ELF-1 (cell line): ENCODE data around the gene RAD51.
"Not testable (repeated sequence)": the region's sequence is repeated elsewhere in the genome, so short reads cannot be mapped to it uniquely, and the experiment has no call there.

Experiments
- DNase-seq: peaks from one replicate; pipeline ENCODE4 v3.0.0-alpha.2; 2016; ENCODE audit warnings: low read depth, low spot score

The RAD51 gene

DNA sequence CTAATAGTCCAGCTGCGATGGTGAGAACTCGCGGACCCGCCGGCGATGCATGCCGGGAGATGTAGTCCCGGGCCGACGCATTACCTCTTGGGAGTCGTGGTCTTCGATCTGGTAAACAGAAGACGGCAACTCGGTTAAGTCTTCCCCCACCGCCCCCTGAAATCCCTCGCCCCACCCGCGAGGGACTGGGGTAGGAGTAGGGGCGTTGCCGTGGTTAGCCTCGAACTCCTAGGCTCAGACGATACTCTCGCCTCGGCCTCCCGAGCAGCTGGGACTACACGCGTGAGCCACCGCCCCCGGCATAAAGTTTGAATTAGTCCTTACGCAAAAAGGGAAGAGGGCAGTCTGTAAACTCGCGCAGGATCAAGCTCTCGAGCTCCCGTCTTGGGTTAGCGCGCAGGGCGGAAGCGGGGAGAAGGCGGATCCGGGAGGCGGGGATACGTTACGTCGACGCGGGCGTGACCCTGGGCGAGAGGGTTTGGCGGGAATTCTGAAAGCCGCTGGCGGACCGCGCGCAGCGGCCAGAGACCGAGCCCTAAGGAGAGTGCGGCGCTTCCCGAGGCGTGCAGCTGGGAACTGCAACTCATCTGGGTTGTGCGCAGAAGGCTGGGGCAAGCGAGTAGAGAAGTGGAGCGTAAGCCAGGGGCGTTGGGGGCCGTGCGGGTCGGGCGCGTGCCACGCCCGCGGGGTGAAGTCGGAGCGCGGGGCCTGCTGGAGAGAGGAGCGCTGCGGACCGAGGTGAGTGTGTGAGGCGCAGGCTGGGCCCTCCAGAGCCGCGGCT, at the start of gene RAD51:
RAD51 (plus strand) TSS at position 487 of the 781 bp plus-strand sequence. CDS start 3,585 bp downstream, outside the sequence.
- DNase-seq: peak; percentile 95

DNA sequence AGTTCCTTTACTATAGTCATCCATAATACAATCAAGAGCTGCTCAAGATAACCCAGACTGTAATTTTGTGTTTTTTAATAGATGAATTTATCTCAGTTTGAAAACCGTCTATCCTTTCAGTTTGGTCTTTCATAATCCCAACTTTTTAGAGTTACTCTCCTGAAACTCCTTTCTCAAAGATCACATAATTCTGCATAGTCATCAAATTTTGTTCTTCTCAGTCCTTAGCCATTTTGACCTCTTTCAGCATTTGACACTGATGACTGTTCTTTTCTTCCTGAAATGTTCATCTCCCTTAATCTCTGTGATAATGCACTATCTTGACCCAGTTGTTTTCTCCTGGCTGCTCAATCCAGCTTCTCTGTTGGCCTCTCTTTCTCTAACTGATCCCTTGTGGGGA, 47.5 kb upstream of the RAD51 start:
- no peak for DNase-seq

DNA sequence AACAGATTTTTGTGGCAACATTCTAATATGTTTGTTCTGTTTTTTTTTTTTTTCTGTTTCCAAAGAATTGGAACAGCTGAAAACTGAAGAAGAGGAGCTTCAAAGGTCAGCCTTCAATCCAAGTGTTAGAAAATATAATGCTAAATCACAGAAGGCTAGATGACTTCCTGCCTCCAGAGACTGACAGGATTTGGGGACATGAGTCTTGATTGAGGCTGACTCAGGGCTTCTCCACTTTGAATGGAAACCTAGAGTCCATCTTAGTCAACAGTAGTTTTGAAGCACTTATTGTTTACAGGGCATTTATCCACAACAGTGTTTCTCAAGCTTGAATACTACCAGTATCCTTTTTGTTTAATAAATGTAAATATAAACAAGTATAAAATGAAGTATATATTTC, 44.5 kb upstream of the RAD51 start:
- DNase-seq: no peak

DNA sequence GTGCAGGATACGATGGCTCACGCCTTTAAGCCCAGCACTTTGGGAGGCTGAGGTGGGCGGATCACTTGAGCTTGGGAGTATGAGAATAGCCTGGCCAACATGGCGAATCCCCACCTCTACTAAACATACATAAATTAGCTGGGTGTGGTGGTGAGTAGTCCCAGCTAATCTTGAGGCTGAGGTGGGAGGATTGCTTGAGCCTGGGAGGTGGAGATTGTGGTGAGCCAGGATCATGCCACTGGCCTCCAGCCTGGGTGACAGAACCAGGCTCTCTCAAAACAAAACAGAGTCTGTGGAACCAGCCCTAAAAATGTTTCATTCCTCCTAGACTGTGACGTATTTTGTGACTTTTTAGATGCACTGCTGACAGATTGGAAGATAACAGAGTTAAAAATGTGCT, 34.3 kb upstream of the RAD51 start:
- no peak for DNase-seq

DNA sequence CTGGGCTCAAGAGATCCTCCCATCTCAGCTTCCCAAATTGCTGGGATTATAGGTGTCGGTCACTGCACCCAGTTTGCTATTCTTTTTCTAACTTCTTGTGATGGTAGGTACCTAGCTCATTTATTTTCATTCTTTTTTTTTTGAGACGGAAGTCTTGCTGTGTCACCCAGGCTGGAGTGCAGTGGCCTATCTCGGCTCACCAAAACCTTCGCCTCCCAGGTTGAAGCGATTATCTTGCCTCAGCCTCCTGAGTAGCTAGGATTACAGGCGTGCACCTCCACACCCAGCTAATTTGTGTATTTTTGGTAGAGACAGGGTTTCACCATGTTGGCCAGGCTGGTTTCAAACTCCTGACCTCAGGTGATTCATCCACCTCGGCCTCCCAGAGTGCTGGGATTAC, 30.1 kb upstream of the RAD51 start:
- no peak for DNase-seq

DNA sequence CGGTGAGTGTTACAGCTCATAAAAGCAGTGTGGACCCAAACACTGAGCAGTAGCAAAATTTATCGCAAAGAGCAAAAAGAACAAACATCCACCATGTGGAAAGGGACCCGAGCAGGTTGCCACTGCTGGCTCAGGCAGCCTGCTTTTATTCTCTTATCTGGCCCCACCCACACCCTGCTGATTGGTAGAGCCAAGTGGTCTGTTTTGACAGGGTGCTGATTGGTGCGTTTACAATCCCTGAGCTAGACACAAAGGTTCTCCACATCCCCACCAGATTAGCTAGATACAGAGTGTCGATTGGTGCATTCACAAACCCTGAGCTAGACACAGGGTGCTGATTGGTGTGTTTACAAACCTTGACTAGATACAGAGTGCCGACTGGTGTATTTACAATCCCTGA, 18.7 kb upstream of the RAD51 start:
- not testable (repeated sequence) for DNase-seq

DNA sequence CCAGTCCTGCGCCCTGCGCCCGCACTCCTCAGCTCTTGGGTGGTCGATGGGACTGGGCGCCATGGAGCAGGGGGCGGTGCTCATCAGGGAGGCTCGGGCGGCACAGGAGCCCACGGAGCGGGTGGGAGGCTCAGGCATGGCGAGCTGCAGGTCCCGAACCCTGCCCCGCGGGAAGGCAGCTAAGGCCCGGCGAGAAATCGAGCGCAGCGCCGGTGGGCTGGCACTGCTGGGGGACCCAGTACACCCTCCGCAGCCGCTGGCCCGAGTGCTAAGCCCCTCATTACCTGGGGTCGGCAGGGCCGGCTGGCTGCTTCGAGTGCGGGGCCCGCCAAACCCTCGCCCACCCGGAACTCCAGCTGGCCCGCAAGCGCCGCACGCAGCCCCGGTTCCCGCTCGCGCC, 18.1 kb upstream of the RAD51 start:
- not testable (repeated sequence) for DNase-seq

DNA sequence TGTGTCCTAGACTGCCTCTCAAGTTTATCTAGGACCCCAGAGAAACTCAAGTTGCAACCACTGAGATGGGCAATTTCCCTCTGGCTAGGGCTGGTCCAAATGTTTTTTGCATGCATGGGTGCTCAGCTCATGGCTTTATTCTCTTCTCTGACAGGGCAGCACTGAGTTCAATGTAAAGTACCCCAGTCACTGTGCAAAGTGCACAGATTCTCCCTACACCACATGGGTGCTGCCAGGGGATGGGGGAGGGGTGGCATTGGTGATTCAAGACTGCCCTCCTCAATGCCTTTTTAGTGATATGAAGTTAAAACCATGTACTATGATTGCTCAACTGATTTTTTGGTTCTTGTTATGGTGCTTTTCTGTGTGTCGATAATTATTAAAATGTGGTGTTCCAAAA, 14.8 kb upstream of the RAD51 start:
- no peak for DNase-seq

DNA sequence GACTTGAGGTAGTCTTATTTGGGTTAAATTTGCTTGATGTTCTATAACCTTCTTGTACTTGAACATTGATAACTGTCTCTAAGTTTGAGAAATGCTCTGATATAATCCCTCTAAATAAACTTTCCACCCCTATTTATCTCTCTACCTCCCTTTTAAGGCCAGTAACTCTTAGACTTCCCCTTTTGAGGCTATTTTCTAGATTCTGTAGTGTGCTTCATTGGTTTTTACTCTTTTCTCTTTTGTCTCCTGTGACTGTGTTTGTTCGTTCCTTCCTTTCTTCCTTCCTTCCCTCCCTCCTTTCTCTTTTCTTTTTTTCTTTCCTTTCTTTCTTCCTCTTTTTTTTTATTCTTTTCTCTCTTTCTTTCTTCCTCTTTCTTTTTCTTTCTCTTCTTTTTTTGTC, 14.0 kb upstream of the RAD51 start:
- not testable (repeated sequence) for DNase-seq

DNA sequence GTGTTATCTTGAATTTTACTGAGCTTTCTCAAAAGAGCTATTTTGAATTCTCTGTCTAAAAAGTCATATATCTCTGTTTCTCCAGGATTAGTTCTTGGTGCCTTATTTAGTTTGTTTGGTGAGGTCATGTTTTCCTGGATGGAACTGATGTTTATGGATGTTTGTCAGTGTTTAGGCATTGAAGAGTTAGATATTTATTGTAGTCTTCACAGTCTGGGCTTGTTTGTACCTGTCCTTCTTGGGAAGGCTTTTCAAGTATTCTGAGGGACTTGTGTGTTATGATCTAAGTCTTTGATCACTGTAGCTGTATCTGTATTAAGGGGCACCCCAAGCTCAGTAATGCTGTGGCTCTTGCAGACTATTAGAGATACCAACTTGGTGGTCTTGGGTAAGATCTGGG, 10.6 kb upstream of the RAD51 start:
- DNase-seq: no peak

DNA sequence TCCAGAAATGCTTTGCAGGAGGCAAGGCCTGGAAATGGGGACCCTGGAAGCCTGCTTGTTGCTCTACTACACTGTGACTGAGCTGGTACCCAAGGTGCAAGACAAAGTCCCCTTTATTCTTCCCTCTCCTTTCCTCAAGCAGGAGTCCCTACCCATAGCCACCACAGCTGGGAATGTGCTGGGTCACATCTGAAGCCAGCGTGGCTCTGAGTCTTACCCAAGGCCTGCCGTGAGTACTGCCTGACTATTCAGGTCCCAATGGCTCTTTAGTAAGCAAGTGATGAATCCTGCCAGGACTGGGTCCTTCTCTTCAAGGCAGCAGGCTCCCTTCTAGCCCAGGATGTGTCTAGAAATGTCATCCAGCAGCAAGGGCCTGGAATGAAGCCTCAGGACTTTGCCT, 9.6 kb upstream of the RAD51 start:
- no peak for DNase-seq

DNA sequence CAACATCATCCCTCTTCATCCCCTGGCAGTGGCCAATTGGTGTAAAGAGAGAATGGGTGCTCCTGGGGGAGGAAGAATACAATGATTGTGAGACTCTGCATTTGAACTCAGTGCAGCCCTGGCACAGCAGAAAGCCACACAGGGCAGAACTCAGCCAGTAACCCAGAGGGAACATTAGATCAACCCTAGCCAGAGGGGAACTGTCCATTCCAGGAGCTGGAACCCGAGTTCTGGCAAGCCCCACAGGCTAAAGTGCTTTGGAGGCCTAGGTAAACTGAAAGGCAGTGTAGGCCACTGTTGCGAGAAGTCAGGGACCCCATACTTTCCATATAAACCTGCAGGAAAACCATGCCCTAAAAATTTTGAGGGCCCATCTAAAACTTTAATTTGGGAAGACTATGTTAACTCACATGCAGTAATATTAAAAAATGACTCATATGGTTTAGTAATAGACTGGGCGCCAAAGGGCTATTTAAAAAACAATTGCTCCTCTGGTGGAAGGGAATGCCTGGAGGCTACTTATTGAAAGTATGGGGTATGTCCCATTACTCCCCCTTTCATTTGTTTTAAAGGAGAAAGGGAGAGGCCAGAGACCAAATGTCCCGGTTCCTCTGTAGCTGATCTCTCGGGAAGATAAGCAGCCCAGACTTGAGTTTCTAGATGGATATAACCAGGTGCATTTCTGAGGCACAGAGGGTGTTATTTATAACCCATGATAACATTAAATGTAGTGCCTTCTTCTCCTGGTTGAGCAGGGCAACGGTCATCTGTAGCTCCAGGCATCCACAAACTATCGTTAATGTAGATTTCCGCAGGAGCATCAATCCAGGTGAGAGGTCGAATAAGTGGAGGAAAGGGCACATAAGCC, 5.8 kb upstream of the RAD51 start:
- peak; percentile 21 for DNase-seq

DNA sequence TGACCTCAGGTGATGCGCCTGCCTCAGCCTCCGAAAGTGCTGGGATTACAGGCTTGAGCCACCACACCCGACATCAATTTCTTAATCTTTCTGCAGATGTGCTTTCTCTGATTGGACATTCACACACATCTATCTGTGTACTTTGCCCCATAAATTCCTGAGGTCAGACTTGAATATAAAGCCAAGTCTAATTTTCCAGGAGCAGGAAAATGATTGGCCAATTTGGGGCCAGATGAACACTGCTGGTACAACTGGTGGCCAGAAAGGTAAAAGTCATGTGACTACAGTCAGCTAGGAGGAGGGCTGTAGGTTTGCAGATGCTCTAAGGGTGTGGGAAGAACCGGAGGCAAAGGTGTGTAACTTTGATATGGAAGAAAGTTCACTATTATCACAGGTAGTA, 3.2 kb upstream of the RAD51 start:
- no peak for DNase-seq

DNA sequence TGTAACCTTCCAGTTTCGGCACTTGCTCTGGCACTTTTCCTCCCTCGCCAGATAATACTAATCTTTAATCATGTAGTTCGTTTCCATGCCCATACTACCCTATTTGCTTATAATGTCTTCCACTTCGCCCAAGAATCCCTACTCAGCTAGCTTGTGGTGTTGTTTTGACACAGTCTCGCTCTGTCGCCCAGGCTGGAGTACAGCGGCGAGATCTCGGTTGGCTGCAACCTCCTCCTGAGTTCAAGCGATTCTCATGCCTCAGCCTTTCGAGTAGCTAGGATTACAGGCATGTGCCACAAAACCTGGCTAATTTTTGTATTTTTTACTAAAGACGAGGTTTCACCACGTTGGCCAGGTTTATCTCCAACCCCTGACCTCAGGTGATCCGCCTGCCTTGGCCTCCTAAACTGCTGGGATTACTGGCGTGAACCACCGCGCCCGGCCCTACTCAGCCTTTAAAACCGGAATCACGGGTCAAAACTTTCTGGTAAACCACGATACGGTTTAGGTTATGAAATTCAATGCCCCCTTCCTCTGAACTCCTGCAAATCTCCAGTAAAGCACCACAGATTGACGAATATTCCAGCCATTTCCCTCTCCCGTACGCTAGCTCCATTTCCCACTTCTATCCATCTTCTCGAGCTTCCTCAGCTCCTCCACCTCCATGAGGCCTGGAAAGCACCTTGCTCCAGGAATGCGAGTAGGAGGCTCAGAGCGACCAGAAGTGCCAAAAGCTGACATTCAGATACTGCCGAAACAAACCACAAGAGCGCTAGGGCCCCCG, 878 bp upstream of the RAD51 start:
- peak; percentile 15 for DNase-seq

DNA sequence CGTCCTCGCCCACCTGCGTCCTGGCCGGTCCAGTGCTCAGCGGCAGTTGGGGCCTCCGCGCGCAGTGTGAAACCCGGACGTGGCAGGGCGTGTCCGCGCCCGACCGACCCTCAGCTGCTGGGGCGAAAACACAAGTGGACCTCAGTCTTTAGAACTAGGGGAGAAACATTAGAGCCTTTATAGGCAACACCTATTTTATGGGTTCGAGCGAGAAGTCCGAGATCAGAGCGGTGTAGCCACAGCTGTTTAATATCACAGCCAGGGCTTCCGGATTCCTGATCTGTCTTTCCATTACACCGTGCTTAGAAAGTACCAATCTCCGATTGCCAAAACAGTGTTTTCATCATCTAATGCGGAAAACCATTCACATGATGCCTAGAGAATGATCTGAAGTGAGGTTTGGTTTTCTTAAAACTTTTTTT, 506 bp downstream of the RAD51 start:
- no peak for DNase-seq

DNA sequence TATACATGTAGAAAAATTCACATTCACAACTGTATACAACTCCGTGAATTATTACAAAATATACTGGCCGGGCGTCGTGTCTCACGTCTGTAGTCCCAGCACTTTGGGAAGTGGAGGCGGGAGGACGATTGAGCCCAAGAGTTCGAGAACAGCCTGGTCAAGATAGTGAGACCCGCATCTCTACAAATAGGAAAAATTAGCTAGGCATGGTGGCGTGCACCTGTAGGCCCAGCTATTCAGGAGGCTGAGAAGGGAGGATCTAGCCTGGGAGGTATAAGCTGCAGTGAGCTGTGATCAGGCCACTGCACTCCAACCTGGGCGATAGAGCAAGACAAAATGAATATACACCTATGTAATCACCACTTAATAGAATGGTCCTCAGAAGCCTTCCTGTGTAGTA, 1.3 kb downstream of the RAD51 start:
- DNase-seq: no peak

DNA sequence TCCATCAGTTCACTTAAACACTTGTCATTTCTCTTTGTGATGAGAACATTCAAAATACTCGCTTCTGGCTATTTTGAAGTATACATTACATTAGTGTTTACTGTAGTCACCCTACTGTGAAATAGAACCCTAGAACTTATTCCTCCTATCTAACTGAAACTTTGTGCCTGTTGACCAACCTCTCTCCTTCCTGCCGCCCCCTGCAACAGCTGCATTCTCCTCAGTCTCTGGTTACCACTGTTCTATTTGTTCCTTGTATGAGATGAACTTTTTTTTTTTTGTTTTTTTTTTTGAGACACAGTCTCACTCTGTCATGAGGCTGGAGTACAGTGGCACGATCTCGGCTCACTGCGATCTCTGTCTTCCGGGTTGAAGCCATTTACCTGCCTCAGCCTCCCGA, 2.9 kb downstream of the RAD51 start:
- DNase-seq: no peak

DNA sequence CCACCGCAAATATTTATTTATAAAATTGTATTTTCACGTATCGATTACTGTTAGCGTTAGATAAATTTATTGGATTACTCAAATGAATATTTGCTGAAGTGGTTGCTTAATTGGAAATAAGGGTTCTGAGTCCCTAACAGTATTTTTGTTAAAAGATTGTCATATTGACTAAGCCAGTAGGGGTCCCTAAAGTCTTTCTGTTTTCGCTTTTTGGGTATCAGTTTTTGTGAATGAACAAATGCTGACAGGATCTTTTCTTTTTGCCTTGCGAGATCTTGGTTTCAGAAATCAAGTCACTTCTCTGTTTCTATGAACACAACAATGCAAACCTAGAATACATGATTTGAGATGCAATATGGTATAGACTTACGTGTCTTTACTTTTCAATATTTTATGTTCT, 7.1 kb downstream of the RAD51 start:
- no peak for DNase-seq

DNA sequence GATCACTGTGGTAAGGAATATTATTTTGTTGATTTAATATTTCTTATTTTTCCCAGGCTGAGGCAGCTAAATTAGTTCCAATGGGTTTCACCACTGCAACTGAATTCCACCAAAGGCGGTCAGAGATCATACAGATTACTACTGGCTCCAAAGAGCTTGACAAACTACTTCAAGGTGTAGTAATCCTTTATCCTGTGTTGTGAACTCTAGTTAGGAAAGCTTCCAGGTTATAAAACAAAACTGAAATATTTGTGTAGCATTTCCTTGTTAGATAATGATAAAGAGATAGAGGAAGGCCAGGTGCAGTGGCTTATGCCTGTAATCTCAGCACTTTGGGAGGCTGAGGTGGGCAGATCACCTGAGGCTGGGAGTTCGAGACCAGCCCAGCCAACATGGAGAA, 11.1 kb downstream of the RAD51 start:
- no peak for DNase-seq

DNA sequence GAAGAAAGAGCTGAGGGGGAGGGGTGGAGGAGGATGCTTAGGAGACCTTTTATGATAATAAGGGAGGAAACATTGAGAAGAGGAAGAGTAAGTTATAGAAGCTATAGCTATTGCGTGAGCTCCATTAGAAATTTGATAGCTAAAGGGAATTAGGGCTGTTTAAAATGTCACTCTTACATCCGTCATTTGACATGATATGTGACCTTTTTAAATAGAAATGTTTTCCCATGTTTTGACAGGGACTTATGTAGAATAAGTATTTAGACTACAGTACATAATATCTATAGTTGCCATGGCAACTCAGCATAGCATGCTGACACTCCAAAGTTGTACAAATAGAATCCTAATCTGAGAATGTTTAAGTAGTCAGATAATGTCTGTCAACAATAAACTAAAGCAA, 19.2 kb downstream of the RAD51 start:
- DNase-seq: no peak

DNA sequence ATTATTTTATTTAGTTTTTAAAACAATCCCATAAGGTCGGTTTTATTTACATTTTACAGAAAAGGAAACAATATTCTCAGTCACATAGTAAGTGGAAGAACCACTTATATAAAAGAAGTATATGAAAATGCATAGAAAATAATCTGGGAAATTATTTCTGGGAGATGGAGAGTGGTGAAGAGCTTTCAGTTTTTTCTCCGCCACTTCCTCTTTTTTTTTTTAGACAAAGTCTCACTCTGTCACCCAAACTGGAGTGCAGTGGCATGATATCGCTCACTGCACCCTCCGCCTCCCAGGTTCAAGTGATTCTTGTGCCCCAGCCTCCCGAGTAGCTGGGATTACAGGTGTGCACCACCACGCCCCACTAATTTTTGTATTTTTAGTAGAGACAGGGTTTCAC, 21.2 kb downstream of the RAD51 start:
- no peak for DNase-seq

DNA sequence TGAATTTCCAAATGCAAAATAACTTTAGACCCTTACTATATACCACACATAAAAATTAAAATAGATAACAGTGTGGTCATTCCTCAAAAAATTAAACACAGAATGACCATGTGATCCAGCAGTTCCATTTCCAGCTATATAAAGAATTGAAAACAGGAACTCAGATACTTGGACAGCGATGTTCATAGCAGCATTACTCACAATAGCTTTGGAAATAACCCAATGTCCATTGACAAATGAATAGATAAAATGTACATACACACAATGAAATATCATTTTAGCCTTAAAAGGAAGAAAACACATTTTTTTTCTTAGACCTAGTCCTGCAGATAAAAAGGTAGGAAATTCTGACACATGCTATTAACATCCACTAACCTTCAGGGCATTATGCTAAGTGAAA, 26.7 kb downstream of the RAD51 start:
- no peak for DNase-seq
